ENCODE data around the gene ZNF831.

ZNF831 gene

GRCh38 chr20:59232618-59233017 lies 69.0 kb downstream of the ZNF831 start:
- in situ Hi-C loops (cut with MboI; ENCODE audit: low sequenced_read_pairs, unreplicated experiment) = no loop called here
- no peak for DNase-seq (ENCODE audit: low spot score)

DNA sequence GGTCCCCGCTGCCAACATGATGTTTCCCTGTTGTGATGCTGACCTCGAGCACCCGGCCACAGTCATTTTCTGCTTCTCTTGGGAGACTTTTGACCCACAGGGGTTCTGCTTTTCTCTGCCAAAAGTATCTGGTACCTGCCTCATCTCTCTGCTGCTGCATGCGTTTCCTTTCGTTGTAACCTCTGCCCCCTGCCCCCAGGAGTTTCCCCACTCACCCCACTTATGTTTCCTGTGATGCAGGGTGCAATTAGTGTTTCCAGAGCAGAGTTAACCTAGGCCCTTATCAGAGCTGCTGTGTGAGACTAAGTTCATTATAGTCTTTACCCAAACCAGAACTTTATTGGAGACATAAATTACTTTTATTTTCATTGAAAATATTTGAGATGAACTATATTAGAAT lies 71.6 kb downstream of the ZNF831 start:
- TF ChIP-seq, protein P1, sequence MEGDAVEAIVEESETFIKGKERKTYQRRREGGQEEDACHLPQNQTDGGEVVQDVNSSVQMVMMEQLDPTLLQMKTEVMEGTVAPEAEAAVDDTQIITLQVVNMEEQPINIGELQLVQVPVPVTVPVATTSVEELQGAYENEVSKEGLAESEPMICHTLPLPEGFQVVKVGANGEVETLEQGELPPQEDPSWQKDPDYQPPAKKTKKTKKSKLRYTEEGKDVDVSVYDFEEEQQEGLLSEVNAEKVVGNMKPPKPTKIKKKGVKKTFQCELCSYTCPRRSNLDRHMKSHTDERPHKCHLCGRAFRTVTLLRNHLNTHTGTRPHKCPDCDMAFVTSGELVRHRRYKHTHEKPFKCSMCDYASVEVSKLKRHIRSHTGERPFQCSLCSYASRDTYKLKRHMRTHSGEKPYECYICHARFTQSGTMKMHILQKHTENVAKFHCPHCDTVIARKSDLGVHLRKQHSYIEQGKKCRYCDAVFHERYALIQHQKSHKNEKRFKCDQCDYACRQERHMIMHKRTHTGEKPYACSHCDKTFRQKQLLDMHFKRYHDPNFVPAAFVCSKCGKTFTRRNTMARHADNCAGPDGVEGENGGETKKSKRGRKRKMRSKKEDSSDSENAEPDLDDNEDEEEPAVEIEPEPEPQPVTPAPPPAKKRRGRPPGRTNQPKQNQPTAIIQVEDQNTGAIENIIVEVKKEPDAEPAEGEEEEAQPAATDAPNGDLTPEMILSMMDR (IDR thresholded peaks at IDR 0.05; ENCODE audit: borderline replicate concordance, control extremely low read depth, extremely low read depth, insufficient read depth, missing control alignments) = no peak
- in situ Hi-C loops (cut with MboI; ENCODE audit: low sequenced_read_pairs, unreplicated experiment) = no loop called here
- DNase-seq (ENCODE audit: low spot score) = no peak

More at GRCh38 chr20:59232618-59233017, 69.0 kb downstream of the ZNF831 start:
- TF ChIP-seq, protein P1 (IDR thresholded peaks at IDR 0.05; ENCODE audit: borderline replicate concordance, control extremely low read depth, extremely low read depth, insufficient read depth, missing control alignments) = no peak

- no peak for DNase-seq (ENCODE audit: low spot score)
- TF ChIP-seq, protein P1 (IDR thresholded peaks at IDR 0.05; ENCODE audit: borderline replicate concordance, control extremely low read depth, extremely low read depth, insufficient read depth, missing control alignments) = no peak
- in situ Hi-C loops (cut with MboI; ENCODE audit: low sequenced_read_pairs, unreplicated experiment) = no loop called here
Observed at GRCh38 chr20:59240006-59240405, 76.4 kb downstream of the ZNF831 start.

- in situ Hi-C loops (cut with MboI; ENCODE audit: low sequenced_read_pairs, unreplicated experiment) = no loop called here
- DNase-seq (ENCODE audit: low spot score) = no peak
- TF ChIP-seq, protein P1 (IDR thresholded peaks at IDR 0.05; ENCODE audit: borderline replicate concordance, control extremely low read depth, extremely low read depth, insufficient read depth, missing control alignments) = no peak
Observed at GRCh38 chr20:59242714-59243626, 79.3 kb downstream of the ZNF831 start.

DNA sequence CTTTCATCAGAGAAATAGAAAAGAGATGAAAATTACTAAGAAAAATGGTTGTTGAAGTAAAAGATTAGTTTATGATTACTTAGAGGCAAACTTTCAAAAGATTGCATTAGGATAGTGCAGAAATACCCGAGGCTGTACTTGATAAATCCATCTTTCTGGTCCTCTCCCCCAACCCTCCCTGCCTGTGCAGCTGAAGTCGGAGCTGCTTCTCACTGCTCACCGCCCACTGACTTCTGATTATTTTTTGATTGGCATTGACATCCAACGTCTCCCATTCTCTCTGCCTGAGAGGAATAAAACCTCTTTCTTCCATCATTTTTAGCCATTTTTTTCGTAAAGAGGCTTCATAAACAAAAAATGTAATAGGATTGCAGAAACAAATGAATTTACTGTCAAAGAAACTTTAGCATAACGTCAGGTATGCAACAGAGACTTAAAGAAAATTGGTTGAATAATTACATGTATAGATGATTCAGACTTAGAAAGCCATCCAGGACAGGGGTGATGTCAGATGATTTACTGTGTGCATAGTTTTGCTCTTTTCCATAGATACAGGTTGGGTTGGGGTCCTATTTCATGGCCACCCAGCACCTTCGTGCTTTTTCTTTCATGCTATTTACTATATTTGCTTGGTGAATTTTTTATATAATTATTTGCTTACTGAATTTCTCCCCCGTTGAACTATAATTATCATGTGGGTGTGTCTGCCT lies 83.2 kb downstream of the ZNF831 start:
- TF ChIP-seq, protein P1 (IDR thresholded peaks at IDR 0.05; ENCODE audit: borderline replicate concordance, control extremely low read depth, extremely low read depth, insufficient read depth, missing control alignments) = no peak
- in situ Hi-C loops (cut with MboI; ENCODE audit: low sequenced_read_pairs, unreplicated experiment) = no loop called here
- no peak for DNase-seq (ENCODE audit: low spot score)

DNA sequence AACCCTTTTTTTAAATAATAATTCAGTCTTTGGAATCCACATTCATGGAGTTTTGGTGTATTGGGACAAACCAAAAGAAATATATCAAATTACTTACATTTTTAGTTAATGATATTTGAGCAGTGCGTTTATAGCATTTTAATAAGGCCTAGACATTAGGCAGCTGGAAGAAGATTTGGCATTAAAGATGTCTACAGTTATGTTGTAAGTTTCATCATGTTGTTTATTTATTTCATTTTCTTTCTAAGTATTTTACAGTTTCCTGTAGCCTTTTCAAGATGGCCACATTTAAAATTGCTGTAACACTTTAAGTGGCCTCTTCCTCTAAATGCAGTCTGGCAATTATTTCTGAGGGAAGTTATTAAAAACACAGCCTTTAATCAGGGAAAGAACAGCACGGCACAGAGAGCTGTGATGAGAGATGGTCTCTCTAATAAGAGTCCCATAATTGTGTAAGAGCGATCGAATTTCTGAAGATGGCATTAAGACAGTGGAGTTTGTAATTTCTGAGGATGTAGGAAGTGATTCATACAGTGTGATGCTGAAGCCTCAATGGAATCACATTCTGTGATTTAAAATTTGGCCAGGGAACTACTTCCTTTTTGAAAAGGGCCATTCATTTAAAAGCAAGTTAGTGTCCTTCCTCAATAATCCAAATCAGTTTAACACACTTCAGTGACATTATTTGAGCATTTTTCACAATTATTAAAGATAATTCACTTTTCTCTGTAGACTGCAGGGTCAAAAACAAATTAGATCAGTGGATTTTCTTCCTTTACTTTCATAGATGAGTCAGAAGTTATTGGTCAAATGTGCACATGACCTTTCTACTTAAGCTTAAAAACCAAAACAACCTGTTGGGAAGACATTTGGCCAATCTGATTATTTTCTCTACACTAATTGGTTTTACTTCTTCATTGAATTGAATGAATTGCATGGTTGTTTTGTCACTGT lies 84.4 kb downstream of the ZNF831 start:
- in situ Hi-C loops (cut with MboI; ENCODE audit: low sequenced_read_pairs, unreplicated experiment) = no loop called here
- no peak for DNase-seq (ENCODE audit: low spot score)
- TF ChIP-seq, protein P1 (IDR thresholded peaks at IDR 0.05; ENCODE audit: borderline replicate concordance, control extremely low read depth, extremely low read depth, insufficient read depth, missing control alignments) = no peak
